ENCODE measurements around the gene NKD1. TPM values are rescaled to one million over a fixed set of nuclear protein-coding genes. Genes with fewer than 3 reads are reported as not detected.

The NKD1 gene
- polyA plus RNA-seq, 2 donors: 1.1 to 2.0 TPM

DNA sequence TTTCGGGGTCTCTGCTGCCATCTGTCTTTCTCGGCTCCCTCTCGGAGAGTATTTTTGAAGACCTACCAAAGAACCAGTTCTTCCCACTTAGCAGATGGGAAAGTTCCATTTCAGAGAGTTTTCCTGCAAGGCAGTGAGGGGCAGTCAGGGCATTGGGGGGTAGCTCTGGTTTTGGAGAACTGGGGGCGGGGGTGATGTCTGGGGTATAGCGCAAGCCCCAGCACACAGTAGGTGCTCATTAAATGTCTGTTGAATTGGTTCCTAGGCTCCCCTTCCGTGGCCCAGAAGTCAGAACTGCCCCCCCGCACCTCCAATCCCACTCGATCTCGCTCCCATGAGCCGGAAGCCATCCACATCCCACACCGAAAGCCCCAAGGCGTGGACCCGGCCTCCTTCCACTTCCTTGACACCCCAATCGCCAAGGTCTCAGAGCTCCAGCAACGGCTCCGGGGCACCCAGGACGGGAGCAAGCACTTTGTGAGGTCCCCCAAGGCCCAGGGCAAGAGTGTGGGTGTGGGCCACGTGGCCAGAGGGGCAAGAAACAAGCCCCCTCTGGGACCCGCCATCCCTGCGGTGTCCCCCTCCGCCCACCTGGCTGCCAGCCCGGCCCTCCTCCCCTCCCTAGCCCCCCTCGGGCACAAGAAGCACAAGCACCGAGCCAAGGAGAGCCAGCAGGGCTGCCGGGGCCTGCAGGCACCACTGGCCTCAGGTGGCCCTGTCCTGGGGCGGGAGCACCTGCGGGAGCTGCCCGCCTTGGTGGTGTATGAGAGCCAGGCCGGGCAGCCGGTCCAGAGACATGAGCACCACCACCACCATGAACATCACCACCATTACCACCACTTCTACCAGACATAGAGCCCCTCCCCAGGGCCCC, 85.0 kb downstream of the NKD1 start:
- Histone ChIP-seq H3K36me3 (ENCODE audit: control insufficient read depth in 2 of 2, insufficient read depth in 2 of 2, low read length in 1 of 2) (peaks cover 0 to 2% of the 10 kb centered on the region in 2 donors), H3K27ac (ENCODE audit: low read depth in 2 of 2, low read length in 1 of 2) (no peak overlapping the region), H3K4me3 (ENCODE audit: low read depth in 1 of 2, low read length in 2 of 2) (no peak overlapping the region), H3K27me3 (ENCODE audit: control insufficient read depth in 1 of 2, insufficient read depth in 2 of 2, low read length in 2 of 2) (no peaks in the 10 kb centered on the region), H3K4me1 (ENCODE audit: control insufficient read depth in 2 of 2, insufficient read depth in 2 of 2, low read length in 1 of 2) (no peaks in the 10 kb centered on the region), H3K9me3 (ENCODE audit: control insufficient read depth in 2 of 2, insufficient read depth in 1 of 2, low read depth in 1 of 2, low read length in 1 of 2) (no peaks in the 10 kb centered on the region)
- 86 to 93% methylated on average over 28 to 30 of the region's 30 CpGs for WGBS, 2 donors

DNA sequence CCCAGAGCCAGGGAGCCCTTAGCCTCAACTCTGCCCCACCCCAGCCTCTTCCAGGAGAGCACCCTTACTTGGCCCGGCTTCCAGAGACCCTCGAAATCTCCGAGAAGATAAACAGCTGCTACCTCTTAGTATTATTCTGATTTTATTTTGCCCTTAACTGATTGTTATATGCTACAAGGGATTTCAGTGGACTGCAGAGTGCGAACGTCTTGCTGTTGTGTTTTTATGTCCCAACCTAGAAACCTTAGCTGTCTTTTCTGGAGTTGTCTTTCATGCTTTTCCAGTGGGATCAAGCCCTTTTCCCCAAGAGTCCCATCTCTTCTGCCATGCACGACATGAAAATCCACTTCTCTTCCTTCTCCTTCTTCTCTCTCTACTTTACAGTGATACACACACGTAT, 85.9 kb downstream of the NKD1 start:
- Histone ChIP-seq H3K9me3 (ENCODE audit: control insufficient read depth in 2 of 2, insufficient read depth in 1 of 2, low read depth in 1 of 2, low read length in 1 of 2) (no peaks in the 10 kb centered on the region), H3K36me3 (ENCODE audit: control insufficient read depth in 2 of 2, insufficient read depth in 2 of 2, low read length in 1 of 2) (peaks cover 0 to 2% of the 10 kb centered on the region in 2 donors), H3K27me3 (ENCODE audit: control insufficient read depth in 1 of 2, insufficient read depth in 2 of 2, low read length in 2 of 2) (no peaks in the 10 kb centered on the region), H3K27ac (ENCODE audit: low read depth in 2 of 2, low read length in 1 of 2) (no peak overlapping the region), H3K4me1 (ENCODE audit: control insufficient read depth in 2 of 2, insufficient read depth in 2 of 2, low read length in 1 of 2) (no peaks in the 10 kb centered on the region), H3K4me3 (ENCODE audit: low read depth in 1 of 2, low read length in 2 of 2) (no peak overlapping the region)
- WGBS, 2 donors: 88 to 91% methylated on average over 7 of the region's 7 CpGs

DNA sequence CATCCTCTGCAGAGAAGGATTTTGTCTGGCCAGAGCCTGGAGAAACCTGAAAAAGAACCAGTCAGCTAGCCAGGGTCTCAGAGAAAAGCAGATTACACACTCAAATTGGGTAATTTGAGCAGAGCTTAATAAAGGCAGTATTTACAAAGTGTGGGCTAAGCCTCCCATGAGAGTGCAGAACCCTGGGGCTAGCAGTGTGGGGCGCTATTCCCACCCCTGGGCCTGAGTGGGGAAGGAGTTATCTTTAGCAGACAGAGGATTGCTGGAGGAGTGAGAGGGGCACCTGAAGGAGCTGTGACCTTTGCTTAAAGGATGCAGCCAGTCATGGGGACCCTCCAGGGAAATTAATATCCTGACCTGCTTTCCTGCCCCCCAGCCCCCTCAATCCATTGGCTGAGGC, 86.8 kb downstream of the NKD1 start:
- no peaks in the 10 kb centered on the region for H3K4me1 ChIP-seq (ENCODE audit: control insufficient read depth in 2 of 2, insufficient read depth in 2 of 2, low read length in 1 of 2)
- no peaks in the 10 kb centered on the region for H3K9me3 ChIP-seq (ENCODE audit: control insufficient read depth in 2 of 2, insufficient read depth in 1 of 2, low read depth in 1 of 2, low read length in 1 of 2)
- peaks cover 0 to 2% of the 10 kb centered on the region in 2 donors for H3K36me3 ChIP-seq (ENCODE audit: control insufficient read depth in 2 of 2, insufficient read depth in 2 of 2, low read length in 1 of 2)
- H3K27ac ChIP-seq (ENCODE audit: low read depth in 2 of 2, low read length in 1 of 2): no peak overlapping the region
- no peaks in the 10 kb centered on the region for H3K27me3 ChIP-seq (ENCODE audit: control insufficient read depth in 1 of 2, insufficient read depth in 2 of 2, low read length in 2 of 2)
- 68 to 80% methylated on average over 1 of the region's 1 CpG for WGBS, 2 donors
- no peak overlapping the region for H3K4me3 ChIP-seq (ENCODE audit: low read depth in 1 of 2, low read length in 2 of 2)

DNA sequence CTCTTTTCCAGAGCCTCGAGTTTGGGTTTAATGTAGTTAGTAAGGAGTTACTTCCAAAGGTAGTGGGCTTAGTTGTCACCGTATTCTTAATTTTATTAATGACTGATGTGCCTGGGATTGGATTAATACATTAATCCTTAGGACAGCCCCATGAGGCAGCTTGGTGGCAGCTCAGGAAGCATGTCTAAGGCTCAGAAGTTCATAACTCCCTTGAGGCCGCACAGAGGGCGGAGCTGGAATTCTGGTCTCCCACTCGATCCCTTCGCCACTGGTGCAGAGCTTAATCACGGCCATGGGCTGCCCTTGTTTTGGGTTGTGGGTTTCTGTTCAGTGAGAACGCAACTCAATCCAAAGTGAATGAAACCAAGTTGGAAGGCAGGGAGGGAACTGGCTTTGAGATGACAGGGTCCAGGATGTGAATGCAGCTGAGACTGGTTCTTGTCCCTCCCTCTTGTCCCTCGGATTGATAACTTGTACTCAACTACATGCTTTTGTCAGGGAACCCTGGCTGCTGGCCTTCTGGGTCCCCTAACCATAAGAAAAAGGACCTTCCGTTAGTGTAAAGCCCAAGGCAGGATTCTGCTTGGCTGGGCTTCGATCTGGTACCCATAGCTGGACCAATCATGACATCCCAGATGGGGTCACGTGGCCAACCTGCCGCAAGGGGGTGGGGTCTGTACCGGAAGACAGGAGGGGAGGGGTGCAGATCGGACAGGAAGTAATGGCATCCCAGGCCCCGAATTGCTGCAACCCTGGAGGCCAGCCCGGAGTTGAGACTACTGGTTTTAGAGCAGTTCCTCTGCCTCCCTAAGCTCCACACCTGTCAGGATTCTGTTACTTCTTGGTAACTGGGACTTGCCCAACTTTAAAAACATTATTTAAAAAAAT, 87.6 kb downstream of the NKD1 start:
- no peak overlapping the region for H3K27ac ChIP-seq (ENCODE audit: low read depth in 2 of 2, low read length in 1 of 2)
- no peak overlapping the region for H3K4me3 ChIP-seq (ENCODE audit: low read depth in 1 of 2, low read length in 2 of 2)
- H3K36me3 ChIP-seq (ENCODE audit: control insufficient read depth in 2 of 2, insufficient read depth in 2 of 2, low read length in 1 of 2): no peaks in the 10 kb centered on the region
- no peaks in the 10 kb centered on the region for H3K4me1 ChIP-seq (ENCODE audit: control insufficient read depth in 2 of 2, insufficient read depth in 2 of 2, low read length in 1 of 2)
- H3K27me3 ChIP-seq (ENCODE audit: control insufficient read depth in 1 of 2, insufficient read depth in 2 of 2, low read length in 2 of 2): no peaks in the 10 kb centered on the region
- H3K9me3 ChIP-seq (ENCODE audit: control insufficient read depth in 2 of 2, insufficient read depth in 1 of 2, low read depth in 1 of 2, low read length in 1 of 2): no peaks in the 10 kb centered on the region
- WGBS, 2 donors: 68 to 79% methylated on average over 17 of the region's 17 CpGs

DNA sequence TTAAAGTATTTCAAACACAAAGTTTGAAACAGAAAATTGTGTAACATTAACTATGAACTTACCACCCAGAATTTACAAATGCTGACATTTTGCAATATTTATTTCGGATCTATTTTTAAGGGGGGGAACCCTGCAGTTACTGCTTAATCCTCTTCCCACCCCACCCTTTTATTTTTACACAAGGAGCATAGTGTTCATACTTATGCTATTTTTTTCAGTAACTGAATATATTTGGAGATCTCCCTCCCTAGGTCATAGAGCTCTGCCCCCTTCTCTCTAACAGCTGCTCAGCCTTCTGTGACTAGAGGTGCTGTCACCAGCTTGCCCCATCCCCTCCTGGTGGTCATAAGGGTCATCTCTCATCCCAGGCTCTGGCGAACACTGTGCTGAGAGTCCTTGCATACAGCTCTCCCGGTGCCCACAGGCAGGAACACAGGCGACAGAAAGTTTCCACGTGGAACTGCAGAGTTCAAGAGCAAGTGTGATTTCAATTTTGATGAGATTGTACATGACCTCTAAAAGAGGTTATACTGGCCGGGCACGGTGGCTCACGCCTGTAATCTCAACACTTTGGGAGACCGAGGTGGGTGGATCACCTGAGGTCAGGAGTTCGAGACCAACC, 88.7 kb downstream of the NKD1 start:
- 90% methylated on average over 10 of the region's 10 CpGs for WGBS, 2 donors
- Histone ChIP-seq H3K9me3 (ENCODE audit: control insufficient read depth in 2 of 2, insufficient read depth in 1 of 2, low read depth in 1 of 2, low read length in 1 of 2) (no peaks in the 10 kb centered on the region), H3K27ac (ENCODE audit: low read depth in 2 of 2, low read length in 1 of 2) (no peak overlapping the region), H3K27me3 (ENCODE audit: control insufficient read depth in 1 of 2, insufficient read depth in 2 of 2, low read length in 2 of 2) (no peaks in the 10 kb centered on the region), H3K36me3 (ENCODE audit: control insufficient read depth in 2 of 2, insufficient read depth in 2 of 2, low read length in 1 of 2) (no peaks in the 10 kb centered on the region), H3K4me3 (ENCODE audit: low read depth in 1 of 2, low read length in 2 of 2) (no peak overlapping the region), H3K4me1 (ENCODE audit: control insufficient read depth in 2 of 2, insufficient read depth in 2 of 2, low read length in 1 of 2) (no peaks in the 10 kb centered on the region)

DNA sequence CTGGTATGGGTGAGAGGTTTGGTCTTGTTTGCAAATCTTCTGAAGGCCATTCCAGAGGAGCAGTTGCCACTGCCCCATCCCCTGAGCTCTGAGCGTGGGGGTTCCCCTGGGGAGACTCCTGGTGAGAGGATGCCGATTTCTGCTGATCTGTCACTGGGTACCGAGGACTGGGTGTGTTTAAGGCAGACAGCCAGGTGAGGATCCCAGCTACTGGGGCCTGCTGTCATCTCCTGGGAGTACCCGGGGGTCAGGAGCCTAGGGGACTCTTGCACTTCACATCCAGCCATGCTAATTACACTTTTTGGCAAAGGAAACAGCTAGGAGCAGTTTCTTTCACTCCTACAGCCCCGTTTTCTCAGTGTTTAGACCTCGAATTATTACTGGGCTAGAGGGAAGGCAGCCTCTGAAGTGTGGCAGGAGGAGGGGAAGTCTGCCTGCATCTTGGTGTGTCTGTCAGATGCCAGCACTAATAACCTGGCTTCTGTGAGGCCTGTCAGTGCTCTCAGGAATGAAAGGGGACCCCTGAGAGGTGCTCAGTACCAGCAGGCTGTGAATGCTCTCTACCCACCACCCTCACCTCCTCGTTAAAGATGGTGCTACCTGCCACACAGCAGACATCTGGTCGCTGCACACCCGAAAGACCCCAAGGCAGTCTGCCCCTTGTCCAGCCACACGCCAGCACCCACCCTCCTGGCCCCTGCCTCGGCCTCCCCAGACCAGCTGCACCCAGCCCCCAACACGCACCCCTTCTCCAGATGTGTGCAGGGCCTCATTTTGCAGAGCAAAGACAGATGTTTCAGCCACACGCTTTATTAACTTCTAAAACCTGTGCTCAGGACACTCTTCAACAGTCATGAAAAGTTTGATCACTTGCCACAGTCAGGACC, 89.8 kb downstream of the NKD1 start:
- Histone ChIP-seq H3K4me1 (ENCODE audit: control insufficient read depth in 2 of 2, insufficient read depth in 2 of 2, low read length in 1 of 2) (peaks cover 0 to 6% of the 10 kb centered on the region in 2 donors), H3K4me3 (ENCODE audit: low read depth in 1 of 2, low read length in 2 of 2) (no peak overlapping the region), H3K27ac (ENCODE audit: low read depth in 2 of 2, low read length in 1 of 2) (no peak overlapping the region), H3K27me3 (ENCODE audit: control insufficient read depth in 1 of 2, insufficient read depth in 2 of 2, low read length in 2 of 2) (no peaks in the 10 kb centered on the region), H3K36me3 (ENCODE audit: control insufficient read depth in 2 of 2, insufficient read depth in 2 of 2, low read length in 1 of 2) (no peaks in the 10 kb centered on the region), H3K9me3 (ENCODE audit: control insufficient read depth in 2 of 2, insufficient read depth in 1 of 2, low read depth in 1 of 2, low read length in 1 of 2) (no peaks in the 10 kb centered on the region)
- WGBS, 2 donors: 75 to 79% methylated on average over 13 of the region's 13 CpGs

DNA sequence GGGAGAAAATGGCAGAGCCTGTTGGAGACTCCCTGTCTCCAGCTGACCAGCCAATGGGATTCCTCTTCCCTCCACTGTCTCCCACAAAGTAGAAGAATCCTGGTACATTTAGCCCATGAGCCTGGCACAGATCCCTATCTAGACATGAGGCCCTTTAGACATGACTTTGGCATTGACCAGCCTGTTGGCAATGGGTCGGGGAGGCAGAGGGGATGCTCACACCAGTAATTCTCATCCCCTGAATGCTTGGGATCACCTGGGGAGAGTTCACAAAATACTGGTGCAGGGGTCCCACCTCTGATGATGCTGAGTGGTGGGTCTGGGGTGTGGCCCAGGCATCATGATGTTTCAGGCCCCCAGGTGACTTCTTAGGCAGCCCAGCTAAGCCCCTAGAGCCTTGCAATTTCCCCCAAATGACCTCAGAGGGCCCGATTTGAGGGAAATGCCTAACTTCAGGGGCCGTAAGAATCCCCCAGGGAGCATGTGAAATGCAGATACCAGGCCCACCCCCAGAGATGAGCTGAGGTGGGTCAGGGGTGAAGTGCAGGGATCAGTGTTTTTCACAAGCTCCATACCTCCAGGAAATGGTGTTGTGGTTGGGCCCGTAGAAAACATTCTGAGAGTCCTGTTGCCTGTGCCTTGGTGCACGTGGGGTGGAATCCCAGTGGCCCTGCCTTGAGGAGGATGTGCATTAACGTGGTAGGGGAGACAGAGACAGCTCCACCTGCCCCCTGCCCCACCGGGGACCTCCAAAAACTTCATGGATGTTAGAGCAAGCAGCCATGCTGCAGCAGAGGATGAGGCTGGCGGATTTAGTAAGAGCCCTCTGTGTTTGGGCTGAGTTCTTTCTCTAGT, 90.8 kb downstream of the NKD1 start:
- Histone ChIP-seq H3K4me1 (ENCODE audit: control insufficient read depth in 2 of 2, insufficient read depth in 2 of 2, low read length in 1 of 2) (peaks cover 0 to 9% of the 10 kb centered on the region in 2 donors), H3K9me3 (ENCODE audit: control insufficient read depth in 2 of 2, insufficient read depth in 1 of 2, low read depth in 1 of 2, low read length in 1 of 2) (no peaks in the 10 kb centered on the region), H3K4me3 (ENCODE audit: low read depth in 1 of 2, low read length in 2 of 2) (no peak overlapping the region), H3K36me3 (ENCODE audit: control insufficient read depth in 2 of 2, insufficient read depth in 2 of 2, low read length in 1 of 2) (no peaks in the 10 kb centered on the region), H3K27ac (ENCODE audit: low read depth in 2 of 2, low read length in 1 of 2) (no peak overlapping the region), H3K27me3 (ENCODE audit: control insufficient read depth in 1 of 2, insufficient read depth in 2 of 2, low read length in 2 of 2) (no peaks in the 10 kb centered on the region)
- 81% methylated on average over 8 of the region's 8 CpGs for WGBS, 2 donors

DNA sequence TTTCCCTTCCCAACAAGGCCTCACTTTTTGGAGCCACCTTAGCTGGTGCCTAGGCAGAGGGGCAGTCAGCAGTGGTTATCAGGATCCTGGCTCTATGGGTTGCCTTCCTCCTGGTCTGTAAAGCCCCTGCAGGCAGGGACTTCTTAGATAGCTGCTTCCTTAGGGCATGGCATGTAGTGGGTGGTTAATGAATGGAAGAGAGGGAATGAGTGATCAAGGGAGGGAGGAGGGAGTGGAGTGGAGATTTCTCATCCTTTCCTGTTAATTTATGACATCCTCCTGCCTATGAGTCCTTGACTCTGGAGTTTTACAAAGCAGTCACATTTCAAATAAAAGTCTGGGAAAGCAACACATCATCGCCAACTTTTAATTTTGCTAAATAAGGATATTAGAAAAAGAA, 92.2 kb downstream of the NKD1 start:
- Histone ChIP-seq H3K27me3 (ENCODE audit: control insufficient read depth in 1 of 2, insufficient read depth in 2 of 2, low read length in 2 of 2) (no peaks in the 10 kb centered on the region), H3K4me1 (ENCODE audit: control insufficient read depth in 2 of 2, insufficient read depth in 2 of 2, low read length in 1 of 2) (peaks cover 0 to 9% of the 10 kb centered on the region in 2 donors), H3K36me3 (ENCODE audit: control insufficient read depth in 2 of 2, insufficient read depth in 2 of 2, low read length in 1 of 2) (no peaks in the 10 kb centered on the region), H3K27ac (ENCODE audit: low read depth in 2 of 2, low read length in 1 of 2) (no peak overlapping the region), H3K4me3 (ENCODE audit: low read depth in 1 of 2, low read length in 2 of 2) (no peak overlapping the region), H3K9me3 (ENCODE audit: control insufficient read depth in 2 of 2, insufficient read depth in 1 of 2, low read depth in 1 of 2, low read length in 1 of 2) (no peaks in the 10 kb centered on the region)
- WGBS, 2 donors: 93% methylated on average over 1 of the region's 1 CpG
